NCI-H748 (cell line): ENCODE data around the gene D2HGDH.
"Not testable (repeated sequence)": the region's sequence is repeated elsewhere in the genome, so short reads cannot be mapped to it uniquely, and the experiment has no call there.

ENCODE experiments used
- DNase-seq: peaks from one replicate; lab custom pipeline; 2025; ENCODE audit not compliant: unreplicated experiment; lab: John Stamatoyannopoulos, UW

Gene D2HGDH

GRCh38 chr2:241817821-241818215 lies 83.4 kb downstream of the D2HGDH start:
- not testable (repeated sequence) for DNase-seq
